Left colon (tissue), 2 donors: ENCODE results near the gene SHANK2. TPM values are rescaled to one million over a fixed set of nuclear protein-coding genes. Genes with fewer than 3 reads are reported as not detected.
A peak's percentile ranks its signal among the peaks of the same experiment; 100 is the strongest.

ENCODE experiments used
- ATAC-seq: fragments of 200-7000 bp; cut with Tn5 transposase; one replicate; pipeline ENCODE4 v1.9.1; 2020; ENCODE audit warnings: mild to moderate bottlenecking, moderate library complexity
- DNase-seq, 2 donors: peaks; one replicate each; pipeline ENCODE4 v3.0.0-alpha.2; 2020
- intact Hi-C, 2 donors: fragments of 100-400 bp; cut with DNase I in 1 of 2; cut with micrococcal nuclease in 1 of 2; formaldehyde crosslinking; loops; one replicate each; pipeline versions ENCODE4 v1.11.2 to v1.14.0; 2022; cut with DNase I, micrococcal nuclease
- total RNA-seq, 2 donors: library from RNA; stranded (reverse); fragmentation: NEBNext Ultra II Directional; extraction: Animal tissue kit (Norgen Biotek cat#: 25700); gene quantifications; one replicate each; pipeline ENCODE4 v1.2.1, GENCODE V29; 2021
- donor health status: DM: no; HTN: no; CAD: no.
- donor health status: DM: yes; HTN: yes; CAD: no.

The SHANK2 gene
- total RNA-seq, 2 donors from 2014 or later = 28.6 to 43.0 TPM

DNA sequence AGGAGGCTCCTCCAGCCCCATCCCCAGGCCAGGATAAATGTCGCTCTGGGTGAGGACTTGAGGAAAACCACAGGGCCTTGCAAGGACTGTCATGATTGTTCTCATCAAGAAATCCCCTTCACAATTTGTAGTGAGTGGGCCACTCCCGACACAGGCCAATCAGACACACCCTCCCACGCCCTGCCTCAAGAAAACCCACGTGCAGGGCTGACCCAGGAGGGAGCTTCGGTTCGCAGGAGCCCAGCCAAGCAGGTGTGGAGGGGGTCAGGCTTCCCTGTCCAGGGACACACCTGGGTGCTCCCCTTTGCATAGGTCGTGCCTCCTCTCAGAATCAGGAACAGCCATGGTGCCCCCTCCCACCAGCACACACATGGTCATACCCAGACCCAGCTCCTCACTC lies 43.2 kb downstream of the SHANK2 start:
- no peak for DNase-seq
- no peak for ATAC-seq
- intact Hi-C loops = no loop called here

DNA sequence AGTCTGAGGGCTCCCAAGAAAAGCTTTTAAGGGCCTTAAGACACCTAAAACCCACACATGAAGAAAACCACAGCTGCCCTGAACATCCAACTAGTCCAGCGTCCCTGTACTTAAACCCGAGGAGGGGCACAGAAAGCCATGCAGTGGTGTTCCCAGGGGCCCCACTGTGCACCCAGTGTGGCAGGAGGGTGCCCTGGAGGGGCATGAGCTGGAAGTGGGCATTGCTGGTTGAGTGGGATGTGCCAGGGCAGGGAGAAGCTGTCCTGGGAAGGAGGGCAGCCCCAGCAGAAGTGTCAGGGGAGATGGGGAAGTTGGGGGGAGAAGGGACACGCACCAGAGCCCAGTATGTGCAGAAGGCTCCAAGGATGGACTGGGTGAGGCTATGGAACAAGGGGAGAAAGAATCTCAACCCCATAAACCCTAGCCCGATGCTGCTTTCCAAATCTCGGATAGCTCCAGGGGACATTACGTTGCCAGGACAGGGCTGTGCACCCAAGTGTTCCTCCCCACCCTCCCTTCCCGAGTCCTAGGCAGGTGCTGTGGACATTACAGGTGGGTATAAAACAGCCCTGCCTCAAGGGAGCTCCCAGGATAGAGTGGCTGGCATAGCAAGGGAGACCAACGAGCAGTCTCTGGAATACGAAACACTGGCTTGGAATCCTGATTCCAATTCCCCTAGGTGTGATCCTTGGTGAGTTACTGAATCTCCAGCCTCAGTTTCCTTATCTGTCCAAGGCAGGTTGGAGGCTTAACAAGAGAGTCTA lies 44.2 kb downstream of the SHANK2 start:
- peak in 1 of 2 donors; percentile 11 for DNase-seq

DNA sequence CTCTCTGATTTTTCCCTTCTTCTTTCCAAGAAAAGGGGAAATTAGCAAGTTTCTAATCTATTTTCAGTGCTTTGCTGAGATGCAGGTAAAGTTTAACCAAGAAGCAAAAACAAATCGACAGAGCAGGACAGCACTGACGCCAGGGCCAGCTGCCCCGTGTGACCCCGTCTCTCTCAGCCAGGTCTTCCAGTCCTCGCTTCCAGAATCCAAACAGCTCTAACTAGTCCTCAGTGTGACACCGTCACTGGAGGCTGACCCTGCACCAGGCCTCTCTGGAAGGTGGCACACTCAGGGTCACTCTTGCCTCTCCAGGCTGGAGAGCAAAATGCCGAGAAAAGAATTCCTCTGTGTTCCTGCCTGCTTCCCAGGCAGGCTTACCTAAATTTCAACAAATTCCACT lies 44.8 kb downstream of the SHANK2 start:
- ATAC-seq (no peak), DNase-seq (peak in 1 of 2 donors; percentile 12)
- intact Hi-C loops = no loop called here

More for the DNA sequence above, 44.2 kb downstream of the SHANK2 start:
- ATAC-seq = no peak
- intact Hi-C loops = no loop called here

DNA sequence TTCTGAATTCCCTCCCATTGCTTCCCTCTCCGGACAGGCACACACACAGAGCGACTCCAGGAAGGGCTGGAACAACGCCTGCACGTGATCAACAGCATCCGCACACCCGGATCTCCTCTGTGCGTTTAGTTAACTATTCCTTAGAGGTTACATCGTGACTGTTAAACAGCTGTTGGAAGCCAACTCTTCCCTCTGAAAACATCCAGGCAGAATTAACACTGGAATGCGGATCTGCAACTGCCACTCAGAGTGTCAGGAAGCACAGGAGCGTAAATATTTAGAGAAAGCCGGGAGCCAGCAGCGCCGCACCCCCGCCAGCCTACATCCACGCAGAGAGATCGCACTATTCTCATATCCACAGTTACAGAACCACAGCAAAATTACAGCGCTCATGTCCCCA lies 46.2 kb downstream of the SHANK2 start:
- DNase-seq (peak; percentile 49 to 60), ATAC-seq (peak; percentile 80)
- intact Hi-C loops = no loop called here

GRCh38 chr11:71204748-71205664 lies 47.4 kb downstream of the SHANK2 start:
- intact Hi-C loops = no loop called here
- ATAC-seq (no peak), DNase-seq (peak in 1 of 2 donors; percentile 20)

GRCh38 chr11:71204294-71204693 lies 48.1 kb downstream of the SHANK2 start:
- intact Hi-C loops = no loop called here
- DNase-seq = peak in 1 of 2 donors; percentile 17
- ATAC-seq = no peak

- DNase-seq = peak in 1 of 2 donors; percentile 9
- ATAC-seq = no peak
- intact Hi-C loops = no loop called here
Measured at GRCh38 chr11:71203681-71204080, 48.7 kb downstream of the SHANK2 start.

GRCh38 chr11:71202966-71203365 lies 49.4 kb downstream of the SHANK2 start:
- ATAC-seq (no peak), DNase-seq (peak in 1 of 2 donors; percentile 4)
- intact Hi-C loops = no loop called here

DNA sequence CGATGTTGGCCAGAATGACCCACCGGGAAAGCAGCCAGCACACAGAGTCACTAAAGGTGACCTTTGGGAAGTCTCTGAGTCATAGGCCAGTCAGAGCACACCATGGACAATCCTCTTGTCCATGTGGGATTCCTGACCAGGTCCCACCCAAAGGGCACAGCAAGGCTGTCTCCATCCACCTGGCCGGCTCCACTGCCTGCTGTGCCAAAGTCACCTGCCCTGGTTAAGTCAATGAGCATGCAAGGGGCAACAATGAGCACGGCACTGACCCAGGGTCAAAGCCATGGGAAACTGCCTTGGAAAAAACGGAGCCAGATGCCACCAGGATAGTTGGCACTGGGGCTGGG lies 49.8 kb downstream of the SHANK2 start:
- peak in 1 of 2 donors; percentile 5 for DNase-seq
- no peak for ATAC-seq
- intact Hi-C loops = no loop called here

Other genes with a start within 250 kb of the SHANK2 start
- gene DHCR7, start 195.8 kb upstream of the SHANK2 start, total RNA-seq = 100 to 1,000 TPM in 1 of 2 donors, 10 to 100 TPM in 1; 56.5 to 126 TPM
- 100 to 1,000 TPM; 140 to 165 TPM for gene NADSYN1, start 200.6 kb upstream of the SHANK2 start, total RNA-seq